ENCODE measurements around the gene WDR76. TPM values are rescaled to one million over a fixed set of nuclear protein-coding genes. Genes with fewer than 3 reads are reported as not detected.
"Not testable (repeated sequence)": the region's sequence is repeated elsewhere in the genome, so short reads cannot be mapped to it uniquely, and the experiment has no call there.

The WDR76 gene
- total RNA-seq, 1 donor = 58.2 TPM

DNA sequence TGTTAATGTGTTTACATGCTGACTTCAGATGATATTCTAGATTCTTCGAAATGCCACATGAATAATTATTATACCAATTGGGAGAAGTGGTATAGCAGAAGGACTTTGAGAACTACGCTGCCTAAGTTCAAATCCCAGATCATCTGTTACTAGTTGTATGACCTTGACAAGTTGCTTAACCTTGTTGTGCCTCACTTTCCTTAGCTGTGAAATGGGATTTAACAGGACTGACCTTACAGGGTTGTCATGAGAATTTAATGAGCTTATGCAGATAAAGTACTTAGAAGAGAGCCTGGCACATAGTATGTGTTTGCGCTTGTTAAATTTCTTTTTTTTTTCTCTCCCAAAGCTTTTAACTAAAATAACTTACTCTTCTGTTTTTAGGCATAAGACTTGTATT lies 24.4 kb downstream of the WDR76 start:
- DNase-seq (ENCODE audit: low read depth) = no peak
- no peak overlapping the region for H3K4me3 ChIP-seq (ENCODE audit: low read depth, low read length)
- TF ChIP-seq, protein P1, sequence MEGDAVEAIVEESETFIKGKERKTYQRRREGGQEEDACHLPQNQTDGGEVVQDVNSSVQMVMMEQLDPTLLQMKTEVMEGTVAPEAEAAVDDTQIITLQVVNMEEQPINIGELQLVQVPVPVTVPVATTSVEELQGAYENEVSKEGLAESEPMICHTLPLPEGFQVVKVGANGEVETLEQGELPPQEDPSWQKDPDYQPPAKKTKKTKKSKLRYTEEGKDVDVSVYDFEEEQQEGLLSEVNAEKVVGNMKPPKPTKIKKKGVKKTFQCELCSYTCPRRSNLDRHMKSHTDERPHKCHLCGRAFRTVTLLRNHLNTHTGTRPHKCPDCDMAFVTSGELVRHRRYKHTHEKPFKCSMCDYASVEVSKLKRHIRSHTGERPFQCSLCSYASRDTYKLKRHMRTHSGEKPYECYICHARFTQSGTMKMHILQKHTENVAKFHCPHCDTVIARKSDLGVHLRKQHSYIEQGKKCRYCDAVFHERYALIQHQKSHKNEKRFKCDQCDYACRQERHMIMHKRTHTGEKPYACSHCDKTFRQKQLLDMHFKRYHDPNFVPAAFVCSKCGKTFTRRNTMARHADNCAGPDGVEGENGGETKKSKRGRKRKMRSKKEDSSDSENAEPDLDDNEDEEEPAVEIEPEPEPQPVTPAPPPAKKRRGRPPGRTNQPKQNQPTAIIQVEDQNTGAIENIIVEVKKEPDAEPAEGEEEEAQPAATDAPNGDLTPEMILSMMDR (IDR thresholded peaks at IDR 0.05; ENCODE audit: insufficient read depth, low read length) = no peak

DNA sequence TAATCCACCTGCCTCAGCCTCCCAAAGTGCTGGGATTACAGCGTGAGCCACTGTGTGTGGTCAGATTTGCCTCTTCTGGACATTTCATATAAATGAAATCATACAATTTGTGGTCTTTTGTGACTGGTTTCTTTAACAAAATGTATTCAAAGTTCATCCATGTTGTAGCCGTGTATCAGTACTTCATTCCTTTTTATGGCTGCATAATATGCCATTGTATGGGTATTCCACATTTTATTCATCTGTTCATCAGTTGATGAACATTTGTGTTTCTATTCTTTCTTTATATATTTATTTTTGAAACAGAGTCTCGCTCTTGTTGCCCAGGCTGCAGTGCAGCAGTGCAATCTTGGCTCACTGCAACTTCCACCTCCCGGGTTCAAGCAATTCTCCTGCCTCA lies 25.8 kb downstream of the WDR76 start:
- no peak for DNase-seq (ENCODE audit: low read depth)
- TF ChIP-seq, protein P1 (IDR thresholded peaks at IDR 0.05; ENCODE audit: insufficient read depth, low read length) = no peak
- H3K4me3 ChIP-seq (ENCODE audit: low read depth, low read length) = no peak overlapping the region

- no peak overlapping the region for H3K4me3 ChIP-seq (ENCODE audit: low read depth, low read length)
- TF ChIP-seq, protein P1 (IDR thresholded peaks at IDR 0.05; ENCODE audit: insufficient read depth, low read length) = no peak
- peak; percentile 14 for DNase-seq (ENCODE audit: low read depth)
Measured at GRCh38 chr15:43854801-43855200, 28.0 kb downstream of the WDR76 start.

GRCh38 chr15:43859546-43859945 lies 32.7 kb downstream of the WDR76 start:
- H3K4me3 ChIP-seq (ENCODE audit: low read depth, low read length) = no peak overlapping the region
- DNase-seq (ENCODE audit: low read depth) = no peak
- TF ChIP-seq, protein P1 (IDR thresholded peaks at IDR 0.05; ENCODE audit: insufficient read depth, low read length) = no peak

DNA sequence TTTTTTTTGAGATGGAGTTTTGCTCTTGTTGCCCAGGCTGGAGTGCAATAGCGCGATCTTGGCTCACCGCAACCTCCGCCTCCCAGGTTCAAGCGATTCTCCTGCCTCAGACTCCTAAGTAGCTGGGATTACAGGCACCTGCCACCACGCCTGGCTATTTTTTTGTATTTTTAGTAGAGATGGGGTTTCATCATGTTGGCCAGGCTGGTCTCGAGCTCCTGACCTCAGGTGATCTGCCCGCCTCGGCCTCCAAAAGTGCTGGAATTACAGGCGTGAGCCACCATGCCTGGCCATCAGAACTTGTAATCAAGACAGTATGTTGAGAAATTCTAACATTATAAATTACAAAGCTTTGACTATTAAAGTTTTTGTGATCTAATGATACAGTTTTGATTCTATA lies 39.8 kb downstream of the WDR76 start:
- not testable (repeated sequence) for H3K4me3 ChIP-seq (ENCODE audit: low read depth, low read length); DNase-seq (ENCODE audit: low read depth)

DNA sequence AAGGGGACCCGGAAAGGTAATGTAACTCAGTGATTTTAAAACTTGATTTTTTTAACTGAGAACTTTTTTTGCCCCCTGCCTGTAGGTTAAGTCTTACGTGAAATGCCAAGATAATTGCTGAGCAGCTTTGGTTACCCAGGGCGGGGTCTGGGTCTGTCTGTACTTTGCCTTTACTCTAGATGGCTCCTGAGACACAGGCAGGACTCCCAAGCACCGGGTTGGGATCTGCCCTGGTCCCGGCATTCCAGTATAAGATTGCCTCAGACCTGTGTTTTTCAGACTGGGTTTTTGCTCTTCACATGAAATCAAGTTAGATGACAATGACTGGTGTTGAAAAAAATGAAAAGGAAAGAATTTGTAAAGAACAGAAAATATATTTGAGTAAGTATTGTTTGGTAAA lies 40.3 kb downstream of the WDR76 start:
- TF ChIP-seq, protein P1 (IDR thresholded peaks at IDR 0.05; ENCODE audit: insufficient read depth, low read length) = no peak
- H3K4me3 ChIP-seq (ENCODE audit: low read depth, low read length) = no peak overlapping the region
- DNase-seq (ENCODE audit: low read depth) = no peak

GRCh38 chr15:43868406-43868805 lies 41.6 kb downstream of the WDR76 start:
- H3K4me3 ChIP-seq (ENCODE audit: low read depth, low read length) = no peak overlapping the region
- TF ChIP-seq, protein P1 (IDR thresholded peaks at IDR 0.05; ENCODE audit: insufficient read depth, low read length) = no peak
- DNase-seq (ENCODE audit: low read depth) = peak; percentile 22
